UCSD-AML1 (cell line): ENCODE data around the gene ICA1L.
A peak's percentile ranks its signal among the peaks of the same experiment; 100 is the strongest.
"Not testable (repeated sequence)": the region's sequence is repeated elsewhere in the genome, so short reads cannot be mapped to it uniquely, and the experiment has no call there.

Experiments used
- DNase-seq: peaks from one replicate; lab custom pipeline; 2025; ENCODE audit not compliant: unreplicated experiment; lab: John Stamatoyannopoulos, UW

The ICA1L gene

GRCh38 chr2:202847693-202848524, 23.7 kb downstream of the ICA1L start:
- no peak for DNase-seq

GRCh38 chr2:202844656-202845055, 26.9 kb downstream of the ICA1L start:
- no peak for DNase-seq

- no peak for DNase-seq
Observed at GRCh38 chr2:202842690-202843089, 28.9 kb downstream of the ICA1L start.

GRCh38 chr2:202841090-202841867, 30.3 kb downstream of the ICA1L start:
- DNase-seq: no peak

- peak; percentile 28 for DNase-seq
Observed at GRCh38 chr2:202831242-202832220, 40.0 kb downstream of the ICA1L start.

- DNase-seq: no peak
Observed at GRCh38 chr2:202824901-202825300, 46.7 kb downstream of the ICA1L start.

- no peak for DNase-seq
Observed at GRCh38 chr2:202822411-202822810, 49.2 kb downstream of the ICA1L start.

GRCh38 chr2:202821206-202822160, 50.1 kb downstream of the ICA1L start:
- no peak for DNase-seq

GRCh38 chr2:202818321-202818720, 53.2 kb downstream of the ICA1L start:
- no peak for DNase-seq

GRCh38 chr2:202817771-202818170, 53.8 kb downstream of the ICA1L start:
- DNase-seq: no peak

- DNase-seq: no peak
Observed at GRCh38 chr2:202815548-202816360, 55.8 kb downstream of the ICA1L start.

GRCh38 chr2:202814226-202814625, 57.3 kb downstream of the ICA1L start:
- DNase-seq: no peak

- DNase-seq: no peak
Observed at GRCh38 chr2:202813387-202813786, 58.2 kb downstream of the ICA1L start.

- DNase-seq: no peak
Observed at GRCh38 chr2:202808754-202809153, 62.8 kb downstream of the ICA1L start.

GRCh38 chr2:202807431-202808138, 64.0 kb downstream of the ICA1L start:
- DNase-seq: peak; percentile 10

- DNase-seq: not testable (repeated sequence)
Observed at GRCh38 chr2:202805911-202806310, 65.7 kb downstream of the ICA1L start.

GRCh38 chr2:202797944-202798343, 73.6 kb downstream of the ICA1L start:
- DNase-seq: no peak

GRCh38 chr2:202790676-202791075, 80.9 kb downstream of the ICA1L start:
- no peak for DNase-seq
